ENCODE data around the gene CYP24A1. TPM values are rescaled to one million over a fixed set of nuclear protein-coding genes. Genes with fewer than 3 reads are reported as not detected.

The CYP24A1 gene
- total RNA-seq, 2 experiments from 2014 or later = not detected

GRCh38 chr20:54172856-54173652 lies 732 bp downstream of the CYP24A1 start:
- Mint-ChIP-seq H3K27me3 (peaks cover 68% of the 10 kb centered on the region), H3K36me3 (ENCODE audit: low read depth) (no peaks in the 10 kb centered on the region), H3K4me1 (ENCODE audit: low read depth) (peaks cover 11% of the 10 kb centered on the region), H3K9me3 (no peaks in the 10 kb centered on the region), H3K27ac (no peak overlapping the region), H3K4me3 (peak overlapping the region; percentile 28)
- no peak for TF ChIP-seq CTCF (IDR thresholded peaks at IDR 0.05)
- CTCF ChIA-PET = interaction anchor here (1.0 kb wide), 1 partner anchor 68 kb away, joined by 3 read pairs; no protein-coding TSS in a partner anchor
- intact Hi-C loops (cut with micrococcal nuclease) = no loop called here
- peak; percentile 47 for ATAC-seq
- peak; percentile 30 for DNase-seq
- POLR2A ChIA-PET = no interaction called here

GRCh38 chr20:54172532-54172855 lies 1.3 kb downstream of the CYP24A1 start:
- Mint-ChIP-seq H3K27me3 (peaks cover 72% of the 10 kb centered on the region), H3K27ac (no peak overlapping the region), H3K4me3 (no peak overlapping the region), H3K36me3 (ENCODE audit: low read depth) (no peaks in the 10 kb centered on the region), H3K4me1 (ENCODE audit: low read depth) (peaks cover 11% of the 10 kb centered on the region), H3K9me3 (no peaks in the 10 kb centered on the region)
- ATAC-seq = no peak
- ChIA-PET CTCF (interaction anchor here (1.0 kb wide), 1 partner anchor 68 kb away, joined by 3 read pairs; no protein-coding TSS in a partner anchor), POLR2A (no interaction called here)
- intact Hi-C loops (cut with micrococcal nuclease) = no loop called here
- DNase-seq = no peak
- no peak for TF ChIP-seq CTCF (IDR thresholded peaks at IDR 0.05)

GRCh38 chr20:54170963-54171362 lies 2.8 kb downstream of the CYP24A1 start:
- POLR2A ChIA-PET = no interaction called here
- intact Hi-C loops (cut with micrococcal nuclease) = no loop called here

GRCh38 chr20:54170026-54170471 lies 3.7 kb downstream of the CYP24A1 start:
- H3K4me3 Mint-ChIP-seq = no peak overlapping the region
- H3K27ac Mint-ChIP-seq = no peak overlapping the region
- H3K27me3 Mint-ChIP-seq = peaks cover 62% of the 10 kb centered on the region
- no peak for TF ChIP-seq CTCF (IDR thresholded peaks at IDR 0.05)
- CTCF ChIA-PET = interaction anchor here (1.1 to 3.0 kb wide), 4 partner anchors 30 to 73 kb away, joined by 4 to 13 read pairs (median 7); no protein-coding TSS in a partner anchor
- H3K4me1 Mint-ChIP-seq (ENCODE audit: low read depth) = peaks cover 11% of the 10 kb centered on the region
- H3K36me3 Mint-ChIP-seq (ENCODE audit: low read depth) = no peaks in the 10 kb centered on the region
- intact Hi-C loops (cut with micrococcal nuclease) = no loop called here
- no peaks in the 10 kb centered on the region for H3K9me3 Mint-ChIP-seq
- POLR2A ChIA-PET = no interaction called here
- no peak for DNase-seq
- no peak for ATAC-seq

More at GRCh38 chr20:54170963-54171362, 2.8 kb downstream of the CYP24A1 start:
- Mint-ChIP-seq H3K27ac (no peak overlapping the region), H3K9me3 (no peaks in the 10 kb centered on the region), H3K27me3 (peaks cover 66% of the 10 kb centered on the region), H3K4me3 (no peak overlapping the region), H3K4me1 (ENCODE audit: low read depth) (peaks cover 11% of the 10 kb centered on the region), H3K36me3 (ENCODE audit: low read depth) (no peaks in the 10 kb centered on the region)
- DNase-seq (no peak), ATAC-seq (no peak)
- CTCF ChIA-PET = interaction anchor here (1.9 to 3.0 kb wide), 3 partner anchors 29 to 74 kb away, joined by 4 to 13 read pairs (median 10); no protein-coding TSS in a partner anchor
- TF ChIP-seq CTCF (IDR thresholded peaks at IDR 0.05) = no peak
